T-helper 9 cell (primary cell): ENCODE measurements around the gene AQP12B.

Experiments used
- DNase-seq: peaks from one replicate; pipeline ENCODE4 v3.0.0-alpha.2; 2020

The AQP12B gene

GRCh38 chr2:240717681-240718581 lies 35.2 kb upstream of the AQP12B start:
- no peak for DNase-seq

- no peak for DNase-seq
Measured at GRCh38 chr2:240717181-240717641, 34.5 kb upstream of the AQP12B start.

GRCh38 chr2:240716130-240716798 lies 33.6 kb upstream of the AQP12B start:
- no peak for DNase-seq

- DNase-seq = no peak
Measured at GRCh38 chr2:240714747-240715725, 32.4 kb upstream of the AQP12B start.

GRCh38 chr2:240713928-240714746 lies 31.5 kb upstream of the AQP12B start:
- DNase-seq = no peak

- no peak for DNase-seq
Measured at GRCh38 chr2:240713071-240713927, 30.6 kb upstream of the AQP12B start.

GRCh38 chr2:240712121-240712520 lies 29.4 kb upstream of the AQP12B start:
- DNase-seq = no peak

- DNase-seq = no peak
Measured at GRCh38 chr2:240711701-240712100, 29.0 kb upstream of the AQP12B start.

- DNase-seq = no peak
Measured at GRCh38 chr2:240711296-240711695, 28.6 kb upstream of the AQP12B start.

GRCh38 chr2:240708457-240708856 lies 25.8 kb upstream of the AQP12B start:
- no peak for DNase-seq

- no peak for DNase-seq
Measured at GRCh38 chr2:240707821-240708220, 25.1 kb upstream of the AQP12B start.

- no peak for DNase-seq
Measured at GRCh38 chr2:240707043-240707756, 24.5 kb upstream of the AQP12B start.

GRCh38 chr2:240705204-240705791 lies 22.6 kb upstream of the AQP12B start:
- DNase-seq = no peak

- DNase-seq = peak; percentile 15
Measured at GRCh38 chr2:240704651-240705050, 22.0 kb upstream of the AQP12B start.

GRCh38 chr2:240703417-240704341 lies 21.0 kb upstream of the AQP12B start:
- no peak for DNase-seq

- no peak for DNase-seq
Measured at GRCh38 chr2:240702640-240703011, 19.9 kb upstream of the AQP12B start.

- DNase-seq = no peak
Measured at GRCh38 chr2:240701736-240702639, 19.3 kb upstream of the AQP12B start.
